Sigmoid colon (tissue), 4 donors: ENCODE measurements around the gene FGF21.

Experiments used
- CTCF ChIP-seq, 4 experiments: fragments of 450-650 bp in 3 of 4; fragments of 200-600 bp in 1 of 4; IDR thresholded peaks; one replicate each; pipeline ENCODE4 v1.5.1; 2016 to 2019; ENCODE audit warnings: antibody characterized with exemption in 4 of 4, mild to moderate bottlenecking in 3 of 4, moderate library complexity in 2 of 4
- EP300 ChIP-seq, 4 donors: sonication (generic); formaldehyde crosslinking; IDR thresholded peaks; one replicate each; pipeline ENCODE4 v1.6.1; 2017; ENCODE audit warnings: antibody characterized with exemption in 4 of 4
- POLR2A ChIP-seq, 2 donors: fragments of 450-650 bp; IDR thresholded peaks; one replicate each; pipeline ENCODE4 v1.6.1; 2016; ENCODE audit warnings: antibody characterized with exemption in 2 of 2, mild to moderate bottlenecking in 2 of 2, moderate library complexity in 2 of 2
- POLR2AphosphoS5 ChIP-seq, 4 donors: sonication (generic); formaldehyde crosslinking; IDR thresholded peaks; one replicate each; pipeline ENCODE4 v1.6.1; 2017; ENCODE audit warnings: antibody characterized with exemption in 4 of 4

GRCh38 chr19:48807590-48808308, 52.4 kb downstream of the FGF21 start:
- no peak for TF ChIP-seq POLR2A (IDR thresholded peaks at IDR 0.05)
- TF ChIP-seq CTCF (IDR thresholded peaks at IDR 0.05) = no peak
- TF ChIP-seq POLR2AphosphoS5 (IDR thresholded peaks at IDR 0.05) = no peak
- no peak for TF ChIP-seq EP300 (IDR thresholded peaks at IDR 0.05)
